ENCODE measurements around the gene CAPN5.
A peak's percentile ranks its signal among the peaks of the same experiment; 100 is the strongest.
"Not testable (repeated sequence)": the region's sequence is repeated elsewhere in the genome, so short reads cannot be mapped to it uniquely, and the experiment has no call there.

The CAPN5 gene

DNA sequence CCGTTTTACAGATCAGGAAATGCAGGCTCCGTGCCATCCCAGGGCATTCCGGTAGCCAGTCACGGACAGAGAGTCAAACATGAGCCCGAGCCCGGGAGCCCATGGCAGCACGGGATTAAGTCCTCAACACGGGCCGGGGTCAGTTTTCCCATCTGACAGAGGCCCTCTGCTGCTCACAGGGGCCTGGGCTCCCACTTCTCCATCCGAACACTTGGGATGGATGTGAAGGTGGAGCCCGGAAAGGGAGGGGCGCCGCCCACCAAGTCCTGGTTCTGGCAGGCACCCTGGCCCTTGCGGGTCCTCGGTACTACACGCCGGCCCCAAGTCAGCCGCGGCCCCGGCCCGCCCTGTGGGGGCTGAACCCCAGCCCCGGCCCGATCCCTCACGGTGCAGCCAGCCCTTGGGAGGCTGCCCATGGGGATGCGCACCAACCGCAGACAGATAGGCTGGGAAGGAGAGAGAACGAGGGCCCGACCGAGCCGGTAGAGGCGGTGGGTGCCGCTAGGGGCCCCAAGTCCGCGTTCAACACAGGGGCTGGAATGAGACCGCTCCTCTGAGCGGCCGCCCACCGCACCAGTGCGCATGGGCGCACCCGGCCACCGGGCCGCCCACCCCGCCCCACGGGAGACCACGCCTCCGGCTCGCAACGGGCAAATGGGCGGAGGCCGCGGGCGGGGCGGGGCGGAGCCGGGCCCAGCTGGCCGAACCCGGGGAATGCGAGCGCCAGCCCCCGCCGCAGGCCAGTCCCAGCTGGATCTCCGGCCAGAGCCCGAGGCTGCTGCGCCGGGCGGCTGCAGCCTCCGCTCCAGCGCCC lies at the start of gene CAPN5:
TSS of gene CAPN5 (plus strand) at position 743 of the 814 bp plus-strand sequence. CDS start 17,916 bp downstream, outside the sequence.
- DNase-seq (ENCODE audit: low read depth in 2 of 2) = peak; percentile 79 to 81

DNA sequence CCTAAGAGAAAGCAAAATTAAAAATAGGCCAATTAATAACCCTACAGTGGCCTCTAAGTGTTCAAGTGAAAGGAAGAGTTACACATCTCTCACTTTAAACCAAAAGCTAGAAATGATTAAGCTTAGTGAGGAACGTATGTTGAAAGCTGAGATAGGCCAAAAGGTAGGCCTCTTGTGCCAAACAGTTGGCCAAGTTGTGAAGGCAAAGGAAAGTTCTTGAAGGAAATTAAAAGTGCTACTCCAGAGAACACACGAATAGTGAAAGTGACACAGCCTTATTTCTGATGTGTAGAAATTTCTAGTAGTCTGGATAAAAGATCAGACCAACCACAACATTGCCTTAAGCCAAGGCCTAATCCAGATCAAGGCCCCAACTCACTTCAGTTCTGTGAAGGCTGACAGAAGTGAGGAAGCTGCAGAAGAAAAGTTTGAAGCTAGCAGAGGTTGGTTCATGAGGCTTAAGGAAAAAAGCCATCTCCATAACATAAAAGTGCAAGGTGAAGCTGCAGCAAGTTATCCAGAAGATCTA lies 48.3 kb upstream of the CAPN5 start:
- DNase-seq (ENCODE audit: low read depth in 2 of 2) = not testable (repeated sequence)

DNA sequence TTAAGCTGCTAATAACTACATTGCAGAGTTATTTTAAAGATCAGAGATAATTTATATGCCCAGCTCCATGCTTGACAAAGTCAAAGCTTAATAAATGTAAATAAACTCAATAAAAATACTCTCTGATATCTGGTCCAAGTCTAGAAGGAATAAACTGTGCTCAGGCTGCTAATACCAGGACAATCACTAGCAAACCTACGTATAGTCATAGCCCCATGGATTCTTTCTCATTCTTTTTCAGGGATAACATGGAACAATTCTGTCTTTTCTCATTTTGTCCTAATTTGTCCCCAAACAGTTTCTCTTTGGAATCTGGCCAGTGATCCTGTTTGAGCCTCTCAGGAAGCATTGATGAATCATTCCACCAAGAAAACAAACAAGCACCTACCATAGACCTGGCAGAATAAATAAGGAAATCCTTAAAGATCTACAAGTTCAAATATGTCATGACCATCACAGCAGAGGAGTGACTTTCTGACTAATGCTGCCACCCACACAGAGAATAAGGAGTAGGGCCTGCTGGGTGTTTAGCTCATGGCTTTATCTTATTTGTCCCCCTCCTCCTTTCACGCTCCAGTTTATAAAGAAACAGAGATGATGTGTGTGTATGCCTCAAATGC lies 46.7 kb upstream of the CAPN5 start:
- no peak for DNase-seq (ENCODE audit: low read depth in 2 of 2)

DNA sequence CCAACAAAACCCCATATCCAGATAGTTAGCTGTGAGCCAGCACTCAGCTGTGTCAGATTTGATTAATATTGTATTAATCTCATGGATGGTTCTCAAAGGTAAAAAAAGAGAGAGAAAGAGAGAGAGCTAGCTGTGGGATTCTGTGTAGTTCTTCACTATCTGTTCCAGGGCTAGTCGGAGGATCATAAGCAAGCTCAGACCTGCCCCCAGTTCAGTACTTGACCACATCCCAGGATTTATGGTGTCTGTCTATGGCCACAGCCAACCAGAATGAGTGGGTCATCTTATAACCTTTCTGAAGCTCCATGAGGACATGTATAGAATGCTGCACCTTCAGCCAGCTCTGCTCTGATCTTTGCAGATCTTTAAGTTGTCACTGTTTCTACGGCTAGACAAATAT lies 46.0 kb upstream of the CAPN5 start:
- no peak for DNase-seq (ENCODE audit: low read depth in 2 of 2)

DNA sequence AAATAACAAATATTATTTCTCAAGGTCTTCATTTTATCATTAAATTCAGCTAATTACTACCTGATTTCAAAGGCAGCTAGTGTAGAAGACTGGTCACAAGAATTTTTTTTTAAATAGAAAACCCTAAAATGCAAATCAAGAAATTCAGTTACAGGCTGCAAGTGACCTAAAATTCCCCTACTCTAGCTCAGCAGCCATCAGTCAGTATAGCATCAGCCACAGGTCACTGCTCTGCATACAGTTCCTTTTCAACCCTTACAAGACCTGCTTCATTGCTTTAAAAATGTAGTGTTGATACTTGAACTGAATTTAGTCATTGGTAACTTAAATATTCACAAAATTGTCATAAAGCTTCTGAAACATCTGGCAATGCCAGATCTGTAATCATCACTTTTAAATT lies 42.0 kb upstream of the CAPN5 start:
- DNase-seq (ENCODE audit: low read depth in 2 of 2) = no peak

DNA sequence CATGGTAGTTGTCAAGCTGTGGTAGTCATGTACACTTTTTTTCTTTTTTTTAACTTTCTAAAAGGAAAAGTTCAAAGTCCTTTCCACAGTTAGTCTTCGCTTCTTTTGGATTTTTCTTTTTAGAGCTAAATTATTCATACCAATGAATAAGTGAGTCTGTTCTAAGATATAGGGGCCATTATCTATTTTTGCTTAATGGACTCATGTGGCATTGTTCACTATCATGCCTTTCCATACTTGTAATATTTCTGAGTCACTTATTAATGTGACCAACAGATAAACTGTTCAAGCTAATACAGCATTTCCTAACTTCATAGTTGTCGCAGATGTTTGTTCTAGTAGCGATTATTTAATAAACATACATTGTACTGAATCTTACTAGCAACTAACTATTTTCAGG lies 40.5 kb upstream of the CAPN5 start:
- DNase-seq (ENCODE audit: low read depth in 2 of 2) = no peak

DNA sequence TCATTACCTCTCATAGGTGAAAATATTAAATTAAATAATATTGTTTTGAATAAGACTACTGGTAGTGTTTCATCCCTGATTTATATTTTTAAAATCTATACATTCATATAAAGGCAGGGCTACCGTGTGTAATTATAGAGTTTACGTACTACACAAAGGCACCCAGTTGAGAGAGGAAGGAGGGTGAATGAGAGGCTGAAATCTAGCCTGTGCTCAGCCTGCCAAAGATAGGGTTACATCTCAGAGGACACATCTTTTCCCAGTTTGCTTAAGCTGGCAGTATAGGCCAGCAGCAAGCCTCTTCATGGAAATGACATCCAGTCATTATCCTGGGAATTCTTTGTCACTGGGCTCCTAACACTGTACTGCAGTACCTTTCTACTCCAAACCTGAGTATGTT lies 40.0 kb upstream of the CAPN5 start:
- no peak for DNase-seq (ENCODE audit: low read depth in 2 of 2)

DNA sequence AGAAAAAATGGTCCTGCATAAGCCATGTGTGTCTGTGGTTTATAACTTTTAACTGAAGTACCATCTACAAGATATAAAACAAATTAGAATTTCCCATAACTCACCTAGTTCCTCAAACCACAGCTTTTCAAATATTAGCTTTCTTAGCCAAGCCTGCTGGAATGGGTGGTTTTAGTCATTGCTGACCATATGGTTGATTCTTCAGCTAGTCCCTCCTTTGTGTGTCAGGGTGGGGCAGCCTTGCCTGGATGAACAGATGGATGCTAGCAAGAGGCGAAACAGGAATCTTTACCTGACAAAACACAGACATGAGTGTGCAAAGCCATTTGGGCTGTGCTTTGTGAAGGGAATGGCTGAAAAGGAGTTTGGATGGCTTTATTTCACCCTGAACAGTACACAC lies 39.5 kb upstream of the CAPN5 start:
- no peak for DNase-seq (ENCODE audit: low read depth in 2 of 2)

DNA sequence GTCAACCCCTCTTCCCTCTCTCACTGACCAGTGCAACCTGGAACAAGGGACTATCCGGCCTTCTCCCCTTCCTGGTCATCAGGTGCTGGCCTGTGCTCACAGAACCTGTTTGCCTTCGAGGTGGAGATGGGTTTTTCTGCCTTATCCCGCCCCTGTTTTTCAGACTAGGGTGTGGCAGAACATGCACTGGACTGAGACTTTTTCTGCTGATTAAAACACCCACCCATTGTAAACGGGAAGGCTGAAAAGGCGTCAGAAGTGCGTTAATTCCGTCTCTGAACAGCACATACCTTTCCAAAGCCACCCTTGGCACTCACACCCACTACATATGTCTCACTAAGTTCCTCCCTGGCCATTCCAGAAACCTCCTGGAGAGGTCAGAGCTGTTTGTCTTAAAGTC lies 36.9 kb upstream of the CAPN5 start:
- DNase-seq (ENCODE audit: low read depth in 2 of 2) = no peak

DNA sequence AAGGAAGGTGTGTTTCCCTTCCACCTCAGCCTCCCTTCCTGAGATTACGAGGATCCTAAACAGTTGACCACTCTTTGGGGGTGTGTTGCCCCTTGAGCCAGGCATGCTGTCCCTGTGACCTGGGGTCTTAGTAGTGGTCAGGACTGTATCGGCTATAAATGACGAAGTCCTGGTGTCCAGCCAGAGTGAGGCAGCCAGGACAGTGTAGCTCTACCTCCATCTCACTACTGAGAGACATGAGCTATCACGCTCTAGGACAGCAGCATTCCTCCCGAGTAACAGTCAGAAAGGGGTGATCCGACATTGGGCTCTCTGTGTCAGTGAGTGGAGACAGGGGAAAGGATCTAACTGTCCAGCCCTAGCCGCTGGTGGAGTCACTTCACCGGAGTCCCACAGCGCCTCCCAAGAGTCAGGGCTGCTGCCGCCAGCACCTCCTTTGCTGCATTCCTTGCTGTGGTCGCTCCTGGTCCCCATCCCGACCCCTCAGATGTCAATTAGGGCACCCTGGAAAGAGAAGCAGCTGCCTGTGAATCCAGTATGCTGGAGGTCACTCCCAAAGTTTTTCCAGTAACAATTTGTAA lies 35.8 kb upstream of the CAPN5 start:
- no peak for DNase-seq (ENCODE audit: low read depth in 2 of 2)

DNA sequence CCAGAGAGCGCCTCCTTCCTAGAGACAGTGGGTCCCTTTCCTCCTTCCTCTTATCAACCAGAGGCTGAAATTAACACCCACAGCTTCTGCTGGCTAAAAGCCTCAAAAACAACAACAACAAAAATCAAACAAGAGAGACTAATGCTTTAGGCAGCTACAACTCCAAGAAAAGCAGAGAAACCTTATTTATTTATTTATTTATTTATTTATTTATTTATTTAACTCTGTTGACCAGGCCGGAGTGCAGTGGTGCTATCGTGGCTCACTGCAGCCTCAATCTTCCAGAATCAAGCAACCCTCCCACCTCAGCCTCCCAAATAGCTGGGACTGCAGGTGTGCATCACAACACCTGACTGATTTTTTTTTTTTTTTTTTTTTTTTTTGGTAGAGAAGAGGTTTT lies 35.2 kb upstream of the CAPN5 start:
- no peak for DNase-seq (ENCODE audit: low read depth in 2 of 2)

DNA sequence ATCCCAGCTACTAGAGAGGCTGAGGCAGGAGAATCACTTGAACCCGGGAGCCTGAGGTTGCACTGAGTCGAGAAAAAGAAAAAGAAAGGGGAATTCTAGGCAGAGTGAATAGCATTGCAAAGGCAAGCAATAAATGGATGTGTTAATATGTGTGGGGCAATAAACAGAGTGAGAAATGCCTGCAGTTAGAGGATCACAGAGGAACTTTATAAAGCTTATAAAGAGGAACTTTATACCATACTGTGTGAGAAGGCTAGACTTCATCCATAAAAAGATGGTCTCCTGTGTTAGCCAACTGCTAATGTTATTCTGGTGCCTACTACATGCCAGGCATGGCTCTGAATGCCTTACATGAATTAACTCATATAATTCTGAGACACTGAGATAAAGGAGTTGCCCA lies 31.7 kb upstream of the CAPN5 start:
- DNase-seq (ENCODE audit: low read depth in 2 of 2) = no peak

DNA sequence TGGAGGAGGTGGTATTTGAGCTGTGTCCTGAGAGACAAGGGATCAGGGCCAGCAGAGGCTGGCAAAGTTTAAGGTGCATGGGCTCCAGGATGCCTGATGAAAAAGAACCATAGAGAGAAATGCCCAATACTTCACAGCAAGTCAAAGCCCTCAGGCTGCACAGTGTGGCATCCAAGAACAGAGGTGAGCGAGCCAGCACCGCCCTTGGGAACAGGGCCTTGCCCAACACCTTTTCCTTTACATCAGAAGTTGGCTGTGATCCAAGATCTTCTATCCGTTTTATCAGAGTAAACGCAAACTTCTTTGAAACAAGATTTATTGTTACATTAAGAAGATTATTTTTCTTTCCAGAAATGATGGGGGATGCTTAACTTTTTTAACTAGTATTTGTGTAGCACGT lies 31.2 kb upstream of the CAPN5 start:
- DNase-seq (ENCODE audit: low read depth in 2 of 2) = no peak

DNA sequence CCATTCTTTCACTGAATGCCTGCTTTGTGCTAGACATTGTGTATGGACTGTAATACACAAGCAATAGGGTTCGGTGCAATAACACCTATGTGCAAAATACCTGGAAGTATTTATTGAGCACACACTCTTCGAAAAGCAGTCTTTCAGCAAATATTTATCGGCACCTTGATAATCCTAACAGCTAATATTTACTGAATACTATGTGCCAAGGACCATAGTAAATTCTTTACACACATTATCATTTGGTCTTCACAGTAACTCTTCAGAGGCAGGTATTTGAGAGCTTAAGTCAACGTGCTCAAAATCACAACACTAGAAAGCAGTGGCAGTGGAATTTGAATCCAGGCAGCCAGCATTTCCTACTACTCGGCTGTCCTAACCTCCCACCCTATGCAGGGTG lies 30.4 kb upstream of the CAPN5 start:
- no peak for DNase-seq (ENCODE audit: low read depth in 2 of 2)

DNA sequence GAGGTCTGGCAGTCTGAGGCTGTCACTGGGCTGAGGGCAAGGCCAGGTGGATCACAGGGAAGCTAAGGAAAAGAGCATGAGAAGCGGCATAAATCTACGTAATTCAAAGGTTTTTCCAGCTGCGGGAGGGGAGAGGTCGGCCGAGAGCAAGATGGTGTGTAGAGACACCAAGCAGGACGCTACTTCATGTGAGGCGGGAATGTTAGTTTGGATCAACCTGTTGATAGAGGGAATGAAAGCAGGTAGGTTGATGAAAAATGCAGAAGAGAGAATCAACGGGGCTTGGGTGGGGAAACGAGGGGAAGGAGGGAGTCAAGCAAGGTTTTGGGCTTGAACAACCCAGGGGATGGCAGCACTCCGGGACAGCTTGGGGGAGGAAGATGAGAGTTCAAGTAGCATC lies 29.7 kb upstream of the CAPN5 start:
- no peak for DNase-seq (ENCODE audit: low read depth in 2 of 2)

DNA sequence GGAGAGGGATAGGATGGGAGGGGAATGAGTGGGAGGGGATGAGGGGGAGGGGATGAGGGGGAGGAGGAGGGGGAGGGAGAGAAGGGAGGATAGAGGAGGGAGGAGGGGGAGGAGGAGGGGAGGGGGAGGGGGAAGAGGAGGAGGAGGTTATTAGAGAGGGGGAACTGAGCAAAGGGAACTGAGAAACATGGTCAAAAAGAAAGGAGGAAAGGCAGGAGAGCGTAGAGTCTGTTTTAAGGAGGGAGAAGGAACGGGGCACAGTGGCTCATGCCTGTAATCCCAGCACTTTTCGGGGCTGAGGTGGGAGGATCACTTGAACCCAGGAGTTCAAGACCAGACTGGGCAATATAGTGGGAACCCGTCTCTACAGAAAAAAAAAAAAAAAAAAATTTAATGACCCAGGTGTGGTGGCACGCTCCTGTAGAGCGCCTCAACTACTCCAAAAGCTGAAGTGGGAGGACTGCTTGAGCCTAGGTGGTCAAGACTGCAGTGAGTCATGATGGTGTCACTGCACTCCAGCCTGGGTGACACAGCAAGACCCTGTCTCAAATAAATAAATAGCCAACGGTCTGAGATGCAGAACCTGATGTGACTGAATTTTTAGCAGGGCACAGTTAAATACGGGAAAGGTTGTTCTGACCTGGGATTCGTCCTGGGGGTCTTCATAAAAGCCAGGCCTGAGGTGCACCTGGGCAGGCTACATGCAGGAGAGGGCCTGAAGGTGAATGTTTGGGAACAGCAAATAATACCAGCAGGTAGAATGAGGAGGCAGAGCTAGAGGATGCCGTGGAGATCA lies 28.5 kb upstream of the CAPN5 start:
- DNase-seq (ENCODE audit: low read depth in 2 of 2) = no peak

DNA sequence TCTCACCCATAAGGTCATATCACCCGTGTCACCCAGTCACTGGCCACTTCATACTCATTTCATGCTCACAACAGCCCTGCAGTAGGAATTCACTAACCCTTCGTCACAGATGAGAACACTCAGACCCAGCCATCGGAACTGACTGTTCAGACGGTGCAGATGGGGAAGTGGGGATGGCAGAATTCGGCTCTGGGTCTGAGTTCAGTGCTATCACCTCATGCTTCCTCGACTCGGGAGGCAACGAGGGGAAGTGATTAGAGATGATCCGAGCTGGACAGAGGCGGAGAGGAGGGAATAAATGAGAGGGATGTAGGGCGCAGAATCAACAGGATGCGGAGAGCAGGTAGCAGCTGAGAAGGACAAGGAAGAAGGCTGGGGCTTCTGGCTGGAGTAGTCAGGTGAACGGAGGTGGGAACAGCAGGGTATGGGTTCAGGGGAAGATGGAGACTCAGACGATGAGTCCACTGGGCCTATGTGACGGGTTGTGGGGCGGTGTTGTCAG lies 27.9 kb upstream of the CAPN5 start:
- DNase-seq (ENCODE audit: low read depth in 2 of 2) = no peak

DNA sequence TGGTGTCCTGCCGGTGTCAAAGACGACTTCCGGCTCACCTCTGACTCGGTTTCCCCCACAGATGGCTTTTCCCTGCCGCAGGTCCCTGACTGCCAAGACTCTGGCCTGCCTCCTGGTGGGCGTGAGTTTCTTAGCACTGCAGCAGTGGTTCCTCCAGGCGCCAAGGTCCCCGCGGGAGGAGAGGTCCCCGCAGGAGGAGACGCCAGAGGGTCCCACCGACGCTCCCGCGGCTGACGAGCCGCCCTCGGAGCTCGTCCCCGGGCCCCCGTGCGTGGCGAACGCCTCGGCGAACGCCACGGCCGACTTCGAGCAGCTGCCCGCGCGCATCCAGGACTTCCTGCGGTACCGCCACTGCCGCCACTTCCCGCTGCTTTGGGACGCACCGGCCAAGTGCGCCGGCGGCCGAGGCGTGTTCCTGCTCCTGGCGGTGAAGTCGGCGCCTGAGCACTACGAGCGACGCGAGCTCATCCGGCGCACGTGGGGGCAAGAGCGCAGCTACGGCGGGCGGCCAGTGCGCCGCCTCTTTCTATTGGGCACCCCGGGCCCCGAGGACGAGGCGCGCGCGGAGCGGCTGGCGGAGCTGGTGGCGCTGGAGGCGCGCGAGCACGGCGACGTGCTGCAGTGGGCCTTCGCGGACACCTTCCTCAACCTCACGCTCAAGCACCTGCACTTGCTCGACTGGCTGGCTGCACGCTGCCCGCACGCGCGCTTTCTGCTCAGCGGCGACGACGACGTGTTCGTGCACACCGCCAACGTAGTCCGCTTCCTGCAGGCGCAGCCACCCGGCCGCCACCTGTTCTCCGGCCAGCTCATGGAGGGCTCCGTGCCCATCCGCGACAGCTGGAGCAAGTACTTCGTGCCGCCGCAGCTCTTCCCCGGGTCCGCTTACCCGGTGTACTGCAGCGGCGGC lies 27.0 kb upstream of the CAPN5 start:
- DNase-seq (ENCODE audit: low read depth in 2 of 2) = peak in 1 of 2 donors; percentile 16

DNA sequence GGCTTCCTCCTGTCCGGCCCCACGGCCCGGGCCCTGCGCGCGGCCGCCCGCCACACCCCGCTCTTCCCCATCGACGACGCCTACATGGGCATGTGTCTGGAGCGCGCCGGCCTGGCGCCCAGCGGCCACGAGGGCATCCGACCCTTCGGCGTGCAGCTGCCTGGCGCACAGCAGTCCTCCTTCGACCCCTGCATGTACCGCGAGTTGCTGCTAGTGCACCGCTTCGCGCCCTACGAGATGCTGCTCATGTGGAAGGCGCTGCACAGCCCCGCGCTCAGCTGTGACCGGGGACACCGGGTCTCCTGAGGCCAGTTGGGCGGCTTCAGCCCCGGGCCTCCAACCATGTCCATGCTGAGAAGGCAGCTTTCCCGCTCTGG lies 26.4 kb upstream of the CAPN5 start:
- DNase-seq (ENCODE audit: low read depth in 2 of 2) = no peak

DNA sequence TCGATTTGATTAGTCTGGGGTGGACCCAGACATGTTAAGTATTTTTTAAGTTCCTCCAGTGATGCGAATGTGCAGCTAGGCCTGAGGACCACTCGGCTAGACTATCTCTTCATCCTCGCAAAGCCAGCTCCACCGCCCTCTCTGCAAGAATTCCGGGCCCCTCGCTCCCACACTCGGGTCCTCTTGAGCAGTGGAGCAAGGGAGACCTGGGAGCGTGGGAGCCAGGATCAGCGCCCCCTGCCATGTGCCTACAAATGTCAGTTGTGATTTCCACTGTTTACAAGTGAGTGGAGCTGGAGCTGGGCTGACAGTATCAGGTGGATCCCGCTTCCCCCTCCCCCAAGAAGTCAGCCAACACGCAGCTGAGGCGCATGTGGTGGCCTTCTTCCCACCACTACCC lies 25.9 kb upstream of the CAPN5 start:
- DNase-seq (ENCODE audit: low read depth in 2 of 2) = no peak
